ENCODE measurements around the gene CDC42SE2.
"Not testable (repeated sequence)": the region's sequence is repeated elsewhere in the genome, so short reads cannot be mapped to it uniquely, and the experiment has no call there.

CDC42SE2 gene

GRCh38 chr5:131246504-131246903 lies 17.3 kb upstream of the CDC42SE2 start:
- TF ChIP-seq, protein P1, sequence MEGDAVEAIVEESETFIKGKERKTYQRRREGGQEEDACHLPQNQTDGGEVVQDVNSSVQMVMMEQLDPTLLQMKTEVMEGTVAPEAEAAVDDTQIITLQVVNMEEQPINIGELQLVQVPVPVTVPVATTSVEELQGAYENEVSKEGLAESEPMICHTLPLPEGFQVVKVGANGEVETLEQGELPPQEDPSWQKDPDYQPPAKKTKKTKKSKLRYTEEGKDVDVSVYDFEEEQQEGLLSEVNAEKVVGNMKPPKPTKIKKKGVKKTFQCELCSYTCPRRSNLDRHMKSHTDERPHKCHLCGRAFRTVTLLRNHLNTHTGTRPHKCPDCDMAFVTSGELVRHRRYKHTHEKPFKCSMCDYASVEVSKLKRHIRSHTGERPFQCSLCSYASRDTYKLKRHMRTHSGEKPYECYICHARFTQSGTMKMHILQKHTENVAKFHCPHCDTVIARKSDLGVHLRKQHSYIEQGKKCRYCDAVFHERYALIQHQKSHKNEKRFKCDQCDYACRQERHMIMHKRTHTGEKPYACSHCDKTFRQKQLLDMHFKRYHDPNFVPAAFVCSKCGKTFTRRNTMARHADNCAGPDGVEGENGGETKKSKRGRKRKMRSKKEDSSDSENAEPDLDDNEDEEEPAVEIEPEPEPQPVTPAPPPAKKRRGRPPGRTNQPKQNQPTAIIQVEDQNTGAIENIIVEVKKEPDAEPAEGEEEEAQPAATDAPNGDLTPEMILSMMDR (conservative IDR thresholded peaks at IDR 0.05; ENCODE audit: low read depth, low read length): no peak
- H3K4me3 ChIP-seq (ENCODE audit: low read depth, low read length): no peak overlapping the region
- no peak for DNase-seq (ENCODE audit: low read depth)

GRCh38 chr5:131250751-131251475 lies 12.9 kb upstream of the CDC42SE2 start:
- no peak for DNase-seq (ENCODE audit: low read depth)
- TF ChIP-seq, protein P1 (conservative IDR thresholded peaks at IDR 0.05; ENCODE audit: low read depth, low read length): no peak
- no peak overlapping the region for H3K4me3 ChIP-seq (ENCODE audit: low read depth, low read length)

DNA sequence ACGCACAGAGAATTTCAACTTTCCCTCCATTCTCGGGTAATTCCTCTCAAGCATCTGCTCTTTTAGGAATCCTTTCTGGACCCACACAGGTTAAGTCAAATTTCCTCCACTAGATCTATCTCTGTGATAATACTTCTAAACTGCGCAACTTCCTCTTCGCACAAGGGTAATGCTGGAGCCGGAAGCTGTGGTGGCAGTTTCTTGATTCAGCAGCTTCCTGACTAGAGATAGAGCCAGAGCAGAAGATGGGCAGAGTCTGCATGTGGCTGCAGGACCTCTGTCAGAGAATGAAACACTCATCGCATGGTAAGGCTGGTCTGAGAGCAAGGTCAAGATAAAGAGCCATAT lies 11.1 kb upstream of the CDC42SE2 start:
- TF ChIP-seq, protein P1 (conservative IDR thresholded peaks at IDR 0.05; ENCODE audit: low read depth, low read length): no peak
- no peak for DNase-seq (ENCODE audit: low read depth)
- no peak overlapping the region for H3K4me3 ChIP-seq (ENCODE audit: low read depth, low read length)

DNA sequence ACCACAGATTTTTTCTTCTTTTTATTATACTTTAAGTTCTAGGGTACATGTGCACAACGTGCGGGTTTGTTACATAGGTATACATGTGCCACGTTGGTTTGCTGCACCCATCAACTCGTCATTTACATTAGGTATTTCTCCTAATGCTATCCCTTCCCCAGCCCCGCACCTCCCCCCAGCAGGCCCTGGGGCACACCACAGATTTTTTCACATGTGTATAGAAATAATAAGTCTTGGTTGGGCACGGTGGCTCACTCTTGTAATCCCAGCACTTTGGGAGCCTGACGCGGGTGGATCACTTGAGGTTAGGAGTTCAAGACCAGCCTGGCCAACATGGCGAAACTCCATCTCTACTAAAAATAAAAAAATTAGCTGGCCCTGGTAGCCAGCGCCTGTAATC lies 9.8 kb upstream of the CDC42SE2 start:
- H3K4me3 ChIP-seq (ENCODE audit: low read depth, low read length); DNase-seq (ENCODE audit: low read depth): not testable (repeated sequence)

GRCh38 chr5:131254741-131255140 lies 9.1 kb upstream of the CDC42SE2 start:
- TF ChIP-seq, protein P1 (conservative IDR thresholded peaks at IDR 0.05; ENCODE audit: low read depth, low read length): no peak
- no peak for DNase-seq (ENCODE audit: low read depth)
- H3K4me3 ChIP-seq (ENCODE audit: low read depth, low read length): no peak overlapping the region

DNA sequence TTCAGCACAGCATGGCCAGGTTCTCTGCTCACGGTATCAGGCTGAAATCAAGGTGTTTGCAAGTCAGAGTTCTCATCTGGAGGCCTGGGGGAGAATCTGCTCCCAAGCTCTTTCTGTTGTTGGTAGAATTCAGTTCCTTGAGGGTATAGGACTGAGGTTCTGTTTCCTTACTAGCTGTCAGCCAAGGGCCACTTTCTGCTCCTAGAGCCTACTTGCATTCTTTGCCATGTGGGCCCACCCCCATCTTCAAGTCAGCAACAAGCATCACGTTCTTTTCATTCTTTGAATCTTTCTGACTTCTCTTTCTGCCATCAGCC lies 7.4 kb upstream of the CDC42SE2 start:
- no peak for DNase-seq (ENCODE audit: low read depth)
- no peak overlapping the region for H3K4me3 ChIP-seq (ENCODE audit: low read depth, low read length)
- TF ChIP-seq, protein P1 (conservative IDR thresholded peaks at IDR 0.05; ENCODE audit: low read depth, low read length): no peak

DNA sequence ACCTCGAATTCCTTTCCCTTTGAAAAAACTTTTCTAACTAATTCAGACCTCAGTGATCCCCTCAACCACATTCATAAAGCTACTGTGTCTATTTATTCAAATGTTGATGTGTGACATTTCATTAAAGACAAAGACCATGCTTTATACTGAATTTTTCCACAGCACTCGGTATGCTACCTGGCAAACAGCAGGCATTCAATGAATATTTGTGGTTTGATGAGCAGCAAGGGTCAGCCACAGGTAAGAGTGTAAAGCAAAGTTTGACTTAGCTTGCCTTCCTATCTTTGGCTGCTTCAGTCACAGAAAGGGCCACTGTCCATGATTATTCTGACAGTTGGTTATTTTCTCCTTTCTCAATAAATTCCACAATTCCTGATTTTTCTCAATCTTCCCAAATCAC lies 5.1 kb upstream of the CDC42SE2 start:
- DNase-seq (ENCODE audit: low read depth): no peak

More for the DNA sequence above, 5.1 kb upstream of the CDC42SE2 start:
- TF ChIP-seq, protein P1 (conservative IDR thresholded peaks at IDR 0.05; ENCODE audit: low read depth, low read length): no peak
- no peak overlapping the region for H3K4me3 ChIP-seq (ENCODE audit: low read depth, low read length)

Measured in choroid plexus epithelial cell (primary cell).